ENCODE data around the gene ARID2. TPM values are rescaled to one million over a fixed set of nuclear protein-coding genes. Genes with fewer than 3 reads are reported as not detected.

Gene ARID2
- total RNA-seq, 2 donors from 2014 or later, result 26.8 to 29.1 TPM

DNA sequence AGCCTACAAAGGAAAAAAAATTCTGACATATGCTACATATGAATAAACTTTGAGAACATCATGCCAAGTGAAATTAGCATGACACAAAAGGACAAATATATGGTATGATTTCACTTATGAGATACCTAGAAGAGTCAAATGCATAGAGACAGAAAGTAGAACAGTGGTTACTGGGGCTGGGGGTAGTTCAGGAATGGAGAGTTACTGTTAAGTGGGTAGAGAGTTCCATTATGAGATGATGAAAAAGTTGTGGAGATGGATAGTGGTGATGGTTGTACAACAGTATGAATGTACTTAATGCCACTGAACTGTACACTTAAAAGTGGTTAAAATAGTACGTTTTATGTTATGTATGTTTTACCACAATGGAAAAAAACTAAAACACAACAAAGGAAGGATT, 168.6 kb downstream of the ARID2 start:
- Histone ChIP-seq H3K9ac (ENCODE audit: low read depth in 2 of 2, low read length in 2 of 2) (no peak overlapping the region), H3K27ac (no peak overlapping the region), H3K4me3 (no peak overlapping the region), H3K9me3 (no peaks in the 10 kb centered on the region), H3K4me1 (no peaks in the 10 kb centered on the region), H3K27me3 (no peaks in the 10 kb centered on the region), H3K36me3 (peaks cover 7% of the 10 kb centered on the region)
- DNase-seq, result no peak
- intact Hi-C loops (cut with DNase I), result no loop called here
- TF ChIP-seq, protein P1, sequence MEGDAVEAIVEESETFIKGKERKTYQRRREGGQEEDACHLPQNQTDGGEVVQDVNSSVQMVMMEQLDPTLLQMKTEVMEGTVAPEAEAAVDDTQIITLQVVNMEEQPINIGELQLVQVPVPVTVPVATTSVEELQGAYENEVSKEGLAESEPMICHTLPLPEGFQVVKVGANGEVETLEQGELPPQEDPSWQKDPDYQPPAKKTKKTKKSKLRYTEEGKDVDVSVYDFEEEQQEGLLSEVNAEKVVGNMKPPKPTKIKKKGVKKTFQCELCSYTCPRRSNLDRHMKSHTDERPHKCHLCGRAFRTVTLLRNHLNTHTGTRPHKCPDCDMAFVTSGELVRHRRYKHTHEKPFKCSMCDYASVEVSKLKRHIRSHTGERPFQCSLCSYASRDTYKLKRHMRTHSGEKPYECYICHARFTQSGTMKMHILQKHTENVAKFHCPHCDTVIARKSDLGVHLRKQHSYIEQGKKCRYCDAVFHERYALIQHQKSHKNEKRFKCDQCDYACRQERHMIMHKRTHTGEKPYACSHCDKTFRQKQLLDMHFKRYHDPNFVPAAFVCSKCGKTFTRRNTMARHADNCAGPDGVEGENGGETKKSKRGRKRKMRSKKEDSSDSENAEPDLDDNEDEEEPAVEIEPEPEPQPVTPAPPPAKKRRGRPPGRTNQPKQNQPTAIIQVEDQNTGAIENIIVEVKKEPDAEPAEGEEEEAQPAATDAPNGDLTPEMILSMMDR (IDR thresholded peaks at IDR 0.05), result no peak

DNA sequence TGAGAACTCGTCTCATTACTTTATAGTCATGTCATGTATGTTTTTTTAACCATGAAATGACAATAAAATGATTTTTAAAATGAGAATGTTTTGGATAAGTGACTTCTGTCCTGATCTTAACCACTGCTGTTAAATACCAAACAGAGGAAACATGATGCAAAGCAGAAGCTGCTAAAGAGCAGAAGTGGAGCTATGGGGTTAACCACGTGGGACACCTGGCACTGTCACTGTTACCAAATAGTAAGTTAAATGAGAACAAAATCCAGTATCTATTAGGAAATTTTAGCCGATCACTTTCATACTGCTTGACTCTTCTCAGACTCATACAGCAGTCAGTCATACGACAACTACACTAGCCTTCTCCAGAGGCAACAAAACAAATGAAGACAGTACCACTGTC, 178.4 kb downstream of the ARID2 start:
- Histone ChIP-seq H3K36me3 (no peaks in the 10 kb centered on the region), H3K9me3 (no peaks in the 10 kb centered on the region), H3K27me3 (no peaks in the 10 kb centered on the region), H3K9ac (ENCODE audit: low read depth in 2 of 2, low read length in 2 of 2) (no peak overlapping the region), H3K27ac (no peak overlapping the region), H3K4me3 (no peak overlapping the region), H3K4me1 (no peaks in the 10 kb centered on the region)
- no peak for DNase-seq
- intact Hi-C loops (cut with DNase I), result no loop called here
- TF ChIP-seq, protein P1 (IDR thresholded peaks at IDR 0.05), result no peak

GRCh38 chr12:45909041-45909713, 179.7 kb downstream of the ARID2 start:
- Histone ChIP-seq H3K27ac (no peak overlapping the region), H3K27me3 (no peaks in the 10 kb centered on the region), H3K9ac (ENCODE audit: low read depth in 2 of 2, low read length in 2 of 2) (no peak overlapping the region), H3K4me1 (no peaks in the 10 kb centered on the region), H3K36me3 (no peaks in the 10 kb centered on the region), H3K9me3 (no peaks in the 10 kb centered on the region), H3K4me3 (no peak overlapping the region)
- TF ChIP-seq, protein P1 (IDR thresholded peaks at IDR 0.05), result no peak
- intact Hi-C loops (cut with DNase I), result no loop called here
- no peak for DNase-seq

DNA sequence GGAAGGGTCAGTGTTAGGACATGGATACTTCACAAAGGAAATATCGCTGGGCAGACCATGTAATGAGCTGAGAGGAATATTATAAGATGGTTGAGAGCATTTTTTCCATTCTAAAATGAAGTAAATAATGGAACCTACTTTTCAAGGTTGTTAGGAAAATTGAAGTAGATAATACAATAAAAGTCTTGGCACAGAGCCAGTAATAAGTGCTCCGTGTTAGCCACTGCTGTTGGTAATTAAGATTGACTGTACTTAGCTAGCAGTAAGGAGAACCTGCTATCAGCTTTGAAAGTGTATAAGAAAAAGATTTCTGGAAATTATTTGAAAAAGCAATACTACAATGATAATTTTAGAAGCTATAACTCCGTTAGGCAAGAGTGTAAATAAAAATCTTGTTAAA, 183.3 kb downstream of the ARID2 start:
- H3K27me3 ChIP-seq, result no peaks in the 10 kb centered on the region
- DNase-seq, result no peak

DNA sequence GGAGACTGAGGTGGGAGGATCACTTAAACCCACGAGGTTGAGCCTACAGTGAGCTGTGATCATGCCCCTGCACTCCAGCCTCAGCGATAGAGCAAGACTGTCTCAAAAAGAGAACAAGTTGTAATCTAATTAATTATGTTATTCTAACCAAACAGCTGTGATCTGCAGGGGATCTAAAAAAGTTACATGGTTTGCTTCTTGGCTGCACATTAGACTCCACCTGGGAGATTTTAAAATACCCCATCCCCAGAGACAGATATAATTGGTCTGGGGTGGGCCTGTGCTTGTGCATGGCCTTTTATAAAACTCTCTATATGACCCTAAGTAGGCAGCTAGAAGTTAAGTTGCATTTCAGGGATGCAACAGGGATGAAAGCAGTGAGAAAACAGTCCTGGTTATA, 184.1 kb downstream of the ARID2 start:
- Histone ChIP-seq H3K9ac (ENCODE audit: low read depth in 2 of 2, low read length in 2 of 2) (no peak overlapping the region), H3K36me3 (no peaks in the 10 kb centered on the region), H3K4me1 (no peaks in the 10 kb centered on the region), H3K4me3 (no peak overlapping the region), H3K27me3 (no peaks in the 10 kb centered on the region), H3K27ac (no peak overlapping the region), H3K9me3 (no peaks in the 10 kb centered on the region)
- intact Hi-C loops (cut with DNase I), result no loop called here
- DNase-seq, result no peak
- TF ChIP-seq, protein P1 (IDR thresholded peaks at IDR 0.05), result no peak

More for the DNA sequence above, 183.3 kb downstream of the ARID2 start:
- Histone ChIP-seq H3K27ac (no peak overlapping the region), H3K36me3 (no peaks in the 10 kb centered on the region), H3K4me3 (no peak overlapping the region), H3K9me3 (no peaks in the 10 kb centered on the region), H3K4me1 (no peaks in the 10 kb centered on the region), H3K9ac (ENCODE audit: low read depth in 2 of 2, low read length in 2 of 2) (no peak overlapping the region)
- intact Hi-C loops (cut with DNase I), result no loop called here
- TF ChIP-seq, protein P1 (IDR thresholded peaks at IDR 0.05), result no peak

Data from colonic mucosa (tissue), 4 donors.